ENCODE data around the gene DPCD.

The DPCD gene

GRCh38 chr10:101558204-101558603 is 29.9 kb upstream of the DPCD start:
- TF ChIP-seq CTCF (IDR thresholded peaks at IDR 0.05; ENCODE audit: low read depth, low read length, missing control alignments), result no peak
- H3K4me3 ChIP-seq (replicated peaks; ENCODE audit: low read depth, low read length), result no peak overlapping the region
- peak; percentile 52 for DNase-seq (ENCODE audit: extremely low read depth, low read depth)

- no peak for DNase-seq (ENCODE audit: extremely low read depth, low read depth)
- no peak for TF ChIP-seq CTCF (IDR thresholded peaks at IDR 0.05; ENCODE audit: low read depth, low read length, missing control alignments)
- H3K4me3 ChIP-seq (replicated peaks; ENCODE audit: low read depth, low read length), result no peak overlapping the region
Observed at GRCh38 chr10:101558671-101559595, 29.2 kb upstream of the DPCD start.

GRCh38 chr10:101559596-101560297 is 28.4 kb upstream of the DPCD start:
- TF ChIP-seq CTCF (IDR thresholded peaks at IDR 0.05; ENCODE audit: low read depth, low read length, missing control alignments), result no peak
- H3K4me3 ChIP-seq (replicated peaks; ENCODE audit: low read depth, low read length), result no peak overlapping the region
- DNase-seq (ENCODE audit: extremely low read depth, low read depth), result no peak

DNA sequence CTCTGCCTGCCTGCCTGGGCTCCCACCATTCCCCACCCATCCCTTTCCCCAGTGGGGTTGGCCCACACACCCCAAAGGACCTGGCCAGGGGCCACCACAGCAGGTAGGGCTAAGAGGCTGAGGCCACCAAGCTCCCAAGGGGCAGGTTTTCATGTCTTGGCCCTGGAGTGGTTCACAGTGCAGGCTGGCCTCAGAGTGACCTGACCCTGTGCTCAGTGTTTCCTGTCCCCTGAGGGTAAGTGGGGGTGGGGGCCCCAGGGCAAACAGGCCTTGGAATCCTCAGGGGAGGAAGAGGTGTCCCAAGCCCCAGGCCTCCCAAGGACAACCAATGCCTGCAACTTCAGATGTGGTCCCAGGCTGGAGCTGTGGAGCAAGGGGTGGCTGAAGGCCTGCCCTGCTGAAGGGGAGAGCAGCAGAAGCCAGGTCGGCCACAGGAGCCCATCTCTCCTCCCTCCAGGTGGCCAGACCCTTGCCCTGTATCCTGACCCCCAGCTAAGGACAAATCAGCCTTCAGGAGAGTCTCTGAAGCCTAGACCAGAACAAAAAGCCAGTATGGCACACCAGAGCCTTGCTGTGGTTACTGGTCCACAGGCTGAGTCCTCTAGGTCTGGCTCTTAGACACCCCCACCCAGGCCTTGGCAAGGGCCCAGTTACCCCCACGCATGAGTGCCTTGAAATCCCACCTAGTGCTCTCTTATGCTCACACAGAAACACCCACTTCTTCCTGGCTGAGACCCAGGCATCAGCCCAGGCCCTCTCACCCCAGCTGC is 27.6 kb upstream of the DPCD start:
- no peak for TF ChIP-seq CTCF (IDR thresholded peaks at IDR 0.05; ENCODE audit: low read depth, low read length, missing control alignments)
- no peak for DNase-seq (ENCODE audit: extremely low read depth, low read depth)
- no peak overlapping the region for H3K4me3 ChIP-seq (replicated peaks; ENCODE audit: low read depth, low read length)

GRCh38 chr10:101561068-101561915 is 26.8 kb upstream of the DPCD start:
- DNase-seq (ENCODE audit: extremely low read depth, low read depth), result no peak
- no peak for TF ChIP-seq CTCF (IDR thresholded peaks at IDR 0.05; ENCODE audit: low read depth, low read length, missing control alignments)
- no peak overlapping the region for H3K4me3 ChIP-seq (replicated peaks; ENCODE audit: low read depth, low read length)

- no peak for TF ChIP-seq CTCF (IDR thresholded peaks at IDR 0.05; ENCODE audit: low read depth, low read length, missing control alignments)
- no peak overlapping the region for H3K4me3 ChIP-seq (replicated peaks; ENCODE audit: low read depth, low read length)
- no peak for DNase-seq (ENCODE audit: extremely low read depth, low read depth)
Observed at GRCh38 chr10:101562231-101562630, 25.9 kb upstream of the DPCD start.
